Measurements from ENCODE around the gene PMIS2. TPM values are rescaled to one million over a fixed set of nuclear protein-coding genes. Genes with fewer than 3 reads are reported as not detected.

PMIS2 gene
- total RNA-seq, 1 donor from 2014 or later, result not detected

- ATAC-seq, result no peak
- Histone ChIP-seq H3K36me3 (no peaks in the 10 kb centered on the region), H3K27ac (no peak overlapping the region), H3K4me1 (peaks cover 6% of the 10 kb centered on the region), H3K27me3 (peaks cover 21% of the 10 kb centered on the region), H3K4me3 (no peak overlapping the region), H3K9me3 (no peaks in the 10 kb centered on the region)
- intact Hi-C loops (cut with DNase I), result no loop called here
- no peak for TF ChIP-seq CTCF (IDR thresholded peaks at IDR 0.05)
- DNase-seq, result no peak
Measured at GRCh38 chr19:35561436-35561835, 24.5 kb upstream of the PMIS2 start.

GRCh38 chr19:35562336-35562735 is 23.6 kb upstream of the PMIS2 start:
- TF ChIP-seq CTCF (IDR thresholded peaks at IDR 0.05), result no peak
- Histone ChIP-seq H3K27ac (no peak overlapping the region), H3K36me3 (no peaks in the 10 kb centered on the region), H3K27me3 (peaks cover 21% of the 10 kb centered on the region), H3K9me3 (no peaks in the 10 kb centered on the region), H3K4me1 (peaks cover 6% of the 10 kb centered on the region), H3K4me3 (no peak overlapping the region)
- no peak for DNase-seq
- intact Hi-C loops (cut with DNase I), result no loop called here
- no peak for ATAC-seq

- ATAC-seq, result no peak
- no peak for DNase-seq
- TF ChIP-seq CTCF (IDR thresholded peaks at IDR 0.05), result no peak
- H3K27me3 ChIP-seq, result peaks cover 21% of the 10 kb centered on the region
- no peak overlapping the region for H3K27ac ChIP-seq
- intact Hi-C loops (cut with DNase I), result no loop called here
- H3K9me3 ChIP-seq, result no peaks in the 10 kb centered on the region
- no peaks in the 10 kb centered on the region for H3K36me3 ChIP-seq
- no peak overlapping the region for H3K4me3 ChIP-seq
- peaks cover 6% of the 10 kb centered on the region for H3K4me1 ChIP-seq
Measured at GRCh38 chr19:35562776-35563175, 23.2 kb upstream of the PMIS2 start.

- H3K4me3 ChIP-seq, result no peak within 1 kb of the TSS
- H3K4me1 ChIP-seq, result peaks cover 1% of the 10 kb centered on the region
- ATAC-seq (peak; percentile 9), DNase-seq (peak; percentile 48)
- no peak for TF ChIP-seq CTCF (IDR thresholded peaks at IDR 0.05)
- intact Hi-C loops (cut with DNase I), result no loop called here
- H3K36me3 ChIP-seq, result no peaks in the 10 kb centered on the region
- peaks cover 17% of the 10 kb centered on the region for H3K27me3 ChIP-seq
- H3K27ac ChIP-seq, result no peak within 1 kb of the TSS
- no peaks in the 10 kb centered on the region for H3K9me3 ChIP-seq
Measured at GRCh38 chr19:35563207-35563829, 22.7 kb upstream of the PMIS2 start, which contains the start of gene ATP4A. ATP4A (minus strand) TSS chr19:35563658; CDS start chr19:35563629, 29 bp downstream.

GRCh38 chr19:35565016-35565856 is 20.7 kb upstream of the PMIS2 start:
- no peak for ATAC-seq
- H3K9me3 ChIP-seq, result no peaks in the 10 kb centered on the region

More at GRCh38 chr19:35565016-35565856, 20.7 kb upstream of the PMIS2 start:
- H3K4me3 ChIP-seq, result no peak overlapping the region
- H3K27ac ChIP-seq, result no peak overlapping the region
- no peaks in the 10 kb centered on the region for H3K4me1 ChIP-seq
- no peak for DNase-seq
- peaks cover 5% of the 10 kb centered on the region for H3K27me3 ChIP-seq
- no peak for TF ChIP-seq CTCF (IDR thresholded peaks at IDR 0.05)
- H3K36me3 ChIP-seq, result no peaks in the 10 kb centered on the region
- intact Hi-C loops (cut with DNase I), result no loop called here

Measured in upper lobe of right lung (tissue), 1 donor.